Stromal cell of bone marrow (primary cell): ENCODE results near the gene RBPJL.
"Not testable (repeated sequence)": the region's sequence is repeated elsewhere in the genome, so short reads cannot be mapped to it uniquely, and the experiment has no call there.

Experiments
- DNase-seq: peaks from one replicate; pipeline ENCODE4 v3.0.0-alpha.2; 2012; ENCODE audit warnings: low read depth

The RBPJL gene

GRCh38 chr20:45342855-45343531 lies 36.4 kb downstream of the RBPJL start:
- no peak for DNase-seq

GRCh38 chr20:45343532-45344167 lies 37.0 kb downstream of the RBPJL start:
- DNase-seq = no peak

- peak; percentile 87 for DNase-seq
These were observed 37.7 kb downstream of the RBPJL start for GRCh38 chr20:45344168-45344860.

GRCh38 chr20:45345104-45345936 lies 38.7 kb downstream of the RBPJL start:
- DNase-seq = no peak

GRCh38 chr20:45346291-45346718 lies 39.7 kb downstream of the RBPJL start:
- DNase-seq = no peak

GRCh38 chr20:45346851-45347250 lies 40.2 kb downstream of the RBPJL start:
- DNase-seq = no peak

GRCh38 chr20:45347297-45347935 lies 40.8 kb downstream of the RBPJL start:
- no peak for DNase-seq

- no peak for DNase-seq
These were observed 41.5 kb downstream of the RBPJL start, which contains the start of gene SDC4 for GRCh38 chr20:45347936-45348778. Gene SDC4, minus strand, starts transcription at chr20:45348424. Its CDS starts 40 bp downstream, at chr20:45348384.

- DNase-seq = no peak
These were observed 43.6 kb downstream of the RBPJL start for GRCh38 chr20:45350217-45350616.

GRCh38 chr20:45350795-45351194 lies 44.2 kb downstream of the RBPJL start:
- not testable (repeated sequence) for DNase-seq

- no peak for DNase-seq
These were observed 46.1 kb downstream of the RBPJL start for GRCh38 chr20:45352729-45353128.

- DNase-seq = no peak
These were observed 47.1 kb downstream of the RBPJL start for GRCh38 chr20:45353746-45354145.

GRCh38 chr20:45354423-45355208 lies 48.0 kb downstream of the RBPJL start:
- no peak for DNase-seq

GRCh38 chr20:45355209-45356084 lies 48.8 kb downstream of the RBPJL start:
- peak; percentile 59 for DNase-seq

GRCh38 chr20:45358282-45359068 lies 51.8 kb downstream of the RBPJL start:
- peak; percentile 72 for DNase-seq

GRCh38 chr20:45359069-45359405 lies 52.4 kb downstream of the RBPJL start:
- no peak for DNase-seq

GRCh38 chr20:45359406-45360148 lies 52.9 kb downstream of the RBPJL start:
- peak; percentile 62 for DNase-seq
